ENCODE results near the gene MTG2. TPM values are rescaled to one million over a fixed set of nuclear protein-coding genes. Genes with fewer than 3 reads are reported as not detected.

The MTG2 gene
- total and polyA plus RNA-seq, 2 of the 13 experiments (the other 11 are each of a cell fraction or from before 2014, with no cell fraction given): 20.4 to 37.8 TPM

DNA sequence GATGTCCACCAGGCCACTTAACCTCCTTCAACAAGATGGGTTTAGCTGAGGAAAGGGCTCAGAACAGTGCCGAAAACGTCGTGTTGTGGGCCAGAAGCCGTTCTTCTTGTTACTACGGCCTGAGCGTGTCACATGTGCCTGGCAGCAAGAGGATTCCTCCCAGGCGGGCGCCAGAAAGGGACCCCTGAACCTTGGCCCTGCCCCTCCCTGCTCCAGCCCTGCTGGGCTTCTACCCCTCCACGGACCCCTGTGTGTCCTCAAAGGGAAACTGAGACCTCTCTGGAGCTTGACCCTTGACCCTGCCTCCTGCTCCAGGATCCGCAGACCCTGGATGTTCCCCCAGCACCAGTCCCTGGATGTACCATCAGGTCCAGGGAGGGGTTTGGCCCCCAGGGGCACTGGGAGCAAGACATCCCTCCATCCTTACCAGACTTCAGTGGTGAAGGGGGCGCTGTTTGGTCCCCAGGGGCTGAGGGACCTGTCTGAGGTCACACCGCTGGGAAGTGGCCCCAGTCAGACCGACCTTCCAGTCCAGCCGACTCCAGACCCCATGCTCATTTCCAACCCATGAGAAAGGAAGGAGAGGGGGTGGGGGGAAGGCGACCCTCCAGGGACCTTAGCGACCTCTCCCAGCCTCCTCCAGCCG lies 27.1 kb downstream of the MTG2 start (continued):
- TF ChIP-seq, protein P1, sequence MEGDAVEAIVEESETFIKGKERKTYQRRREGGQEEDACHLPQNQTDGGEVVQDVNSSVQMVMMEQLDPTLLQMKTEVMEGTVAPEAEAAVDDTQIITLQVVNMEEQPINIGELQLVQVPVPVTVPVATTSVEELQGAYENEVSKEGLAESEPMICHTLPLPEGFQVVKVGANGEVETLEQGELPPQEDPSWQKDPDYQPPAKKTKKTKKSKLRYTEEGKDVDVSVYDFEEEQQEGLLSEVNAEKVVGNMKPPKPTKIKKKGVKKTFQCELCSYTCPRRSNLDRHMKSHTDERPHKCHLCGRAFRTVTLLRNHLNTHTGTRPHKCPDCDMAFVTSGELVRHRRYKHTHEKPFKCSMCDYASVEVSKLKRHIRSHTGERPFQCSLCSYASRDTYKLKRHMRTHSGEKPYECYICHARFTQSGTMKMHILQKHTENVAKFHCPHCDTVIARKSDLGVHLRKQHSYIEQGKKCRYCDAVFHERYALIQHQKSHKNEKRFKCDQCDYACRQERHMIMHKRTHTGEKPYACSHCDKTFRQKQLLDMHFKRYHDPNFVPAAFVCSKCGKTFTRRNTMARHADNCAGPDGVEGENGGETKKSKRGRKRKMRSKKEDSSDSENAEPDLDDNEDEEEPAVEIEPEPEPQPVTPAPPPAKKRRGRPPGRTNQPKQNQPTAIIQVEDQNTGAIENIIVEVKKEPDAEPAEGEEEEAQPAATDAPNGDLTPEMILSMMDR (CRISPR knock-in tag; IDR thresholded peaks at IDR 0.05): peak; percentile 30
- TF ChIP-seq AHR (CRISPR knock-in tag; IDR thresholded peaks at IDR 0.05) (no peak), NRL (CRISPR knock-in tag; IDR thresholded peaks at IDR 0.05; ENCODE audit: borderline replicate concordance) (no peak), ZNF430 (CRISPR knock-in tag; IDR thresholded peaks at IDR 0.05) (no peak), HMGA1 (CRISPR knock-in tag; conservative IDR thresholded peaks at IDR 0.05) (no peak), ARHGAP35 (CRISPR knock-in tag; IDR thresholded peaks at IDR 0.05; ENCODE audit: borderline replicate concordance) (no peak), GABPB1 (CRISPR knock-in tag; IDR thresholded peaks at IDR 0.05) (0 out of 2 replicates have a peak, but pooled peaks have one; percentile 20), CC2D1A (CRISPR knock-in tag; IDR thresholded peaks at IDR 0.05) (no peak), SNAI1 (CRISPR knock-in tag; IDR thresholded peaks at IDR 0.05; ENCODE audit: borderline replicate concordance) (no peak), ZNF615 (CRISPR knock-in tag; IDR thresholded peaks at IDR 0.05; ENCODE audit: borderline replicate concordance) (no peak), ZNF746 (CRISPR knock-in tag; IDR thresholded peaks at IDR 0.05) (0 out of 2 replicates have a peak, but pooled peaks have one; percentile 3), ZNF263 (CRISPR knock-in tag; IDR thresholded peaks at IDR 0.05) (0 out of 2 replicates have a peak, but pooled peaks have one; percentile 1), MTF2 (CRISPR knock-in tag; IDR thresholded peaks at IDR 0.05; ENCODE audit: borderline replicate concordance) (peak; percentile 68; the same call in 1 of the 2 replicates), ZNF777 (CRISPR knock-in tag; IDR thresholded peaks at IDR 0.05) (peak; percentile 0; the same call in 1 of the 2 replicates)
- TF ChIP-seq, protein P2, sequence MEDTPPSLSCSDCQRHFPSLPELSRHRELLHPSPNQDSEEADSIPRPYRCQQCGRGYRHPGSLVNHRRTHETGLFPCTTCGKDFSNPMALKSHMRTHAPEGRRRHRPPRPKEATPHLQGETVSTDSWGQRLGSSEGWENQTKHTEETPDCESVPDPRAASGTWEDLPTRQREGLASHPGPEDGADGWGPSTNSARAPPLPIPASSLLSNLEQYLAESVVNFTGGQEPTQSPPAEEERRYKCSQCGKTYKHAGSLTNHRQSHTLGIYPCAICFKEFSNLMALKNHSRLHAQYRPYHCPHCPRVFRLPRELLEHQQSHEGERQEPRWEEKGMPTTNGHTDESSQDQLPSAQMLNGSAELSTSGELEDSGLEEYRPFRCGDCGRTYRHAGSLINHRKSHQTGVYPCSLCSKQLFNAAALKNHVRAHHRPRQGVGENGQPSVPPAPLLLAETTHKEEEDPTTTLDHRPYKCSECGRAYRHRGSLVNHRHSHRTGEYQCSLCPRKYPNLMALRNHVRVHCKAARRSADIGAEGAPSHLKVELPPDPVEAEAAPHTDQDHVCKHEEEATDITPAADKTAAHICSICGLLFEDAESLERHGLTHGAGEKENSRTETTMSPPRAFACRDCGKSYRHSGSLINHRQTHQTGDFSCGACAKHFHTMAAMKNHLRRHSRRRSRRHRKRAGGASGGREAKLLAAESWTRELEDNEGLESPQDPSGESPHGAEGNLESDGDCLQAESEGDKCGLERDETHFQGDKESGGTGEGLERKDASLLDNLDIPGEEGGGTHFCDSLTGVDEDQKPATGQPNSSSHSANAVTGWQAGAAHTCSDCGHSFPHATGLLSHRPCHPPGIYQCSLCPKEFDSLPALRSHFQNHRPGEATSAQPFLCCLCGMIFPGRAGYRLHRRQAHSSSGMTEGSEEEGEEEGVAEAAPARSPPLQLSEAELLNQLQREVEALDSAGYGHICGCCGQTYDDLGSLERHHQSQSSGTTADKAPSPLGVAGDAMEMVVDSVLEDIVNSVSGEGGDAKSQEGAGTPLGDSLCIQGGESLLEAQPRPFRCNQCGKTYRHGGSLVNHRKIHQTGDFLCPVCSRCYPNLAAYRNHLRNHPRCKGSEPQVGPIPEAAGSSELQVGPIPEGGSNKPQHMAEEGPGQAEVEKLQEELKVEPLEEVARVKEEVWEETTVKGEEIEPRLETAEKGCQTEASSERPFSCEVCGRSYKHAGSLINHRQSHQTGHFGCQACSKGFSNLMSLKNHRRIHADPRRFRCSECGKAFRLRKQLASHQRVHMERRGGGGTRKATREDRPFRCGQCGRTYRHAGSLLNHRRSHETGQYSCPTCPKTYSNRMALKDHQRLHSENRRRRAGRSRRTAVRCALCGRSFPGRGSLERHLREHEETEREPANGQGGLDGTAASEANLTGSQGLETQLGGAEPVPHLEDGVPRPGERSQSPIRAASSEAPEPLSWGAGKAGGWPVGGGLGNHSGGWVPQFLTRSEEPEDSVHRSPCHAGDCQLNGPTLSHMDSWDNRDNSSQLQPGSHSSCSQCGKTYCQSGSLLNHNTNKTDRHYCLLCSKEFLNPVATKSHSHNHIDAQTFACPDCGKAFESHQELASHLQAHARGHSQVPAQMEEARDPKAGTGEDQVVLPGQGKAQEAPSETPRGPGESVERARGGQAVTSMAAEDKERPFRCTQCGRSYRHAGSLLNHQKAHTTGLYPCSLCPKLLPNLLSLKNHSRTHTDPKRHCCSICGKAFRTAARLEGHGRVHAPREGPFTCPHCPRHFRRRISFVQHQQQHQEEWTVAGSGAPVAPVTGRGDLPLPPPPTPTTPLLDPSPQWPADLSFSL (CRISPR knock-in tag; IDR thresholded peaks at IDR 0.05): no peak
- TF ChIP-seq, protein P3, sequence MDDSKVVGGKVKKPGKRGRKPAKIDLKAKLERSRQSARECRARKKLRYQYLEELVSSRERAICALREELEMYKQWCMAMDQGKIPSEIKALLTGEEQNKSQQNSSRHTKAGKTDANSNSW (CRISPR knock-in tag; IDR thresholded peaks at IDR 0.05; ENCODE audit: borderline replicate concordance): no peak
- TF ChIP-seq, protein P4, sequence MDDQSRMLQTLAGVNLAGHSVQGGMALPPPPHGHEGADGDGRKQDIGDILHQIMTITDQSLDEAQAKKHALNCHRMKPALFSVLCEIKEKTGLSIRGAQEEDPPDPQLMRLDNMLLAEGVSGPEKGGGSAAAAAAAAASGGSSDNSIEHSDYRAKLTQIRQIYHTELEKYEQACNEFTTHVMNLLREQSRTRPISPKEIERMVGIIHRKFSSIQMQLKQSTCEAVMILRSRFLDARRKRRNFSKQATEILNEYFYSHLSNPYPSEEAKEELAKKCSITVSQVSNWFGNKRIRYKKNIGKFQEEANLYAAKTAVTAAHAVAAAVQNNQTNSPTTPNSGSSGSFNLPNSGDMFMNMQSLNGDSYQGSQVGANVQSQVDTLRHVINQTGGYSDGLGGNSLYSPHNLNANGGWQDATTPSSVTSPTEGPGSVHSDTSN (CRISPR knock-in tag; IDR thresholded peaks at IDR 0.05; ENCODE audit: borderline replicate concordance): no peak
- TF ChIP-seq, protein P5, sequence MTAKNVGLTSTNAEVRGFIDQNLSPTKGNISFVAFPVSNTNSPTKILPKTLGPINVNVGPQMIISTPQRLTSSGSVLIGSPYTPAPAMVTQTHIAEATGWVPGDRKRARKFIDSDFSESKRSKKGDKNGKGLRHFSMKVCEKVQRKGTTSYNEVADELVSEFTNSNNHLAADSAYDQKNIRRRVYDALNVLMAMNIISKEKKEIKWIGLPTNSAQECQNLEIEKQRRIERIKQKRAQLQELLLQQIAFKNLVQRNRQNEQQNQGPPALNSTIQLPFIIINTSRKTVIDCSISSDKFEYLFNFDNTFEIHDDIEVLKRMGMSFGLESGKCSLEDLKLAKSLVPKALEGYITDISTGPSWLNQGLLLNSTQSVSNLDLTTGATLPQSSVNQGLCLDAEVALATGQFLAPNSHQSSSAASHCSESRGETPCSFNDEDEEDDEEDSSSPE (CRISPR knock-in tag; IDR thresholded peaks at IDR 0.05): no peak

All from HepG2 (cell line).